ENCODE data around the gene CDYL2. TPM values are rescaled to one million over a fixed set of nuclear protein-coding genes. Genes with fewer than 3 reads are reported as not detected.

Gene CDYL2
- total and polyA plus RNA-seq, 4 experiments from 2014 or later, result 0.91 to 42.4 (median 20.0) TPM

- intact Hi-C loops (cut with micrococcal nuclease), result loop anchor here (5.0 to 10.0 kb wide), 3 partner anchors 74 to 224 kb away; no protein-coding TSS in a partner anchor
- Histone ChIP-seq H3K36me3 (ENCODE audit: insufficient read depth, low read length) (no peaks in the 10 kb centered on the region), H3K4me1 (ENCODE audit: insufficient read depth, low read length) (peaks cover 49% of the 10 kb centered on the region), H3K27ac (ENCODE audit: low read depth, low read length) (no peak overlapping the region), H3K4me3 (ENCODE audit: low read length in 2 of 2) (no peak overlapping the region), H3K27me3 (ENCODE audit: insufficient read depth, low read length) (no peaks in the 10 kb centered on the region), H3K9me3 (ENCODE audit: control insufficient read depth in 1 of 2, low read length in 2 of 2) (no peaks in the 10 kb centered on the region)
- DNase-seq, result no peak
- Mint-ChIP-seq H3K9me3 (peaks cover 0 to 6% (median 0%) of the 10 kb centered on the region in 8 donors), H3K36me3 (no peaks in the 10 kb centered on the region), H3K4me3 (no peak overlapping the region), H3K27me3 (peaks cover 2 to 7% of the 10 kb centered on the region in 2 donors), H3K4me1 (peaks cover 33 to 69% (median 49%) of the 10 kb centered on the region in 4 donors), H3K27ac (no peak overlapping the region)
- ChIA-PET CTCF (ENCODE audit: partially characterized antibody) (interaction anchor here (1.8 kb wide), 1 partner anchor 57 kb away, joined by 5 read pairs; no protein-coding TSS in a partner anchor), POLR2A (ENCODE audit: partially characterized antibody) (interaction anchor here (1.5 kb wide), 1 partner anchor 12 kb away, joined by 4 read pairs; no protein-coding TSS in a partner anchor)
These were observed 220.9 kb downstream of the CDYL2 start for GRCh38 chr16:80583466-80583865.

GRCh38 chr16:80580109-80580832 lies 224.1 kb downstream of the CDYL2 start:
- peak overlapping the region in 1 of 2 donors; percentile 22 for H3K4me3 ChIP-seq (ENCODE audit: low read length in 2 of 2)
- H3K27ac Mint-ChIP-seq, result peak overlapping the region; percentile 86 to 96 (median 92)
- CTCF ChIA-PET (ENCODE audit: partially characterized antibody), result interaction anchor here (0.7 to 1.9 kb wide), 14 partner anchors 10 to 245 kb away, joined by 3 to 11 read pairs (median 4); partner anchors contain the start of gene CDYL2
- POLR2A ChIA-PET (ENCODE audit: partially characterized antibody), result interaction anchor here (0.7 to 2.4 kb wide), 15 partner anchors 9 to 228 kb away, joined by 3 to 37 read pairs (median 4); partner anchors contain the start of genes CDYL2 and DYNLRB2
- no peaks in the 10 kb centered on the region for H3K9me3 ChIP-seq (ENCODE audit: control insufficient read depth in 1 of 2, low read length in 2 of 2)
- no peaks in the 10 kb centered on the region for H3K9me3 Mint-ChIP-seq
- H3K27me3 Mint-ChIP-seq, result no peaks in the 10 kb centered on the region
- peak; percentile 55 to 81 (median 64) for DNase-seq
- H3K4me1 Mint-ChIP-seq, result peaks cover 26 to 56% (median 38%) of the 10 kb centered on the region in 4 donors
- H3K27ac ChIP-seq (ENCODE audit: low read depth, low read length), result peak overlapping the region; percentile 7
- intact Hi-C loops (cut with micrococcal nuclease), result loop anchor here (1.0 to 10.0 kb wide), 6 partner anchors 11 to 227 kb away; partner anchors contain the start of gene DYNLRB2
- peaks cover 46% of the 10 kb centered on the region for H3K4me1 ChIP-seq (ENCODE audit: insufficient read depth, low read length)
- H3K36me3 Mint-ChIP-seq, result no peaks in the 10 kb centered on the region
- no peaks in the 10 kb centered on the region for H3K36me3 ChIP-seq (ENCODE audit: insufficient read depth, low read length)
- H3K27me3 ChIP-seq (ENCODE audit: insufficient read depth, low read length), result no peaks in the 10 kb centered on the region
- H3K4me3 Mint-ChIP-seq, result peak overlapping the region; percentile 39 to 84 (median 64)

GRCh38 chr16:80577485-80578280 lies 226.7 kb downstream of the CDYL2 start:
- ChIA-PET CTCF (ENCODE audit: partially characterized antibody) (interaction anchor here (1.2 kb wide), 1 partner anchor 16 kb away, joined by 3 read pairs; no protein-coding TSS in a partner anchor), POLR2A (ENCODE audit: partially characterized antibody) (interaction anchor here (0.9 to 1.1 kb wide), 3 partner anchors 12 to 37 kb away, joined by 3 read pairs; partner anchors contain the start of gene DYNLRB2)
- H3K9me3 ChIP-seq (ENCODE audit: control insufficient read depth in 1 of 2, low read length in 2 of 2), result no peaks in the 10 kb centered on the region
- H3K27me3 Mint-ChIP-seq, result no peaks in the 10 kb centered on the region
- H3K27ac Mint-ChIP-seq, result peak overlapping the region in 1 of 7 donors; percentile 26
- no peaks in the 10 kb centered on the region for H3K9me3 Mint-ChIP-seq
- no peaks in the 10 kb centered on the region for H3K36me3 ChIP-seq (ENCODE audit: insufficient read depth, low read length)
- intact Hi-C loops (cut with micrococcal nuclease), result no loop called here
- H3K4me1 Mint-ChIP-seq, result peaks cover 22 to 39% (median 30%) of the 10 kb centered on the region in 4 donors
- H3K4me1 ChIP-seq (ENCODE audit: insufficient read depth, low read length), result peaks cover 42% of the 10 kb centered on the region
- H3K36me3 Mint-ChIP-seq, result no peaks in the 10 kb centered on the region
- no peak overlapping the region for H3K4me3 ChIP-seq (ENCODE audit: low read length in 2 of 2)
- no peaks in the 10 kb centered on the region for H3K27me3 ChIP-seq (ENCODE audit: insufficient read depth, low read length)
- H3K27ac ChIP-seq (ENCODE audit: low read depth, low read length), result no peak overlapping the region
- H3K4me3 Mint-ChIP-seq, result no peak overlapping the region
- DNase-seq, result no peak

- no peak overlapping the region for H3K4me3 ChIP-seq (ENCODE audit: low read length in 2 of 2)
- CTCF ChIA-PET (ENCODE audit: partially characterized antibody), result interaction anchor here (1.0 to 1.2 kb wide), 2 partner anchors 15 to 49 kb away, joined by 3 read pairs; no protein-coding TSS in a partner anchor
- H3K36me3 ChIP-seq (ENCODE audit: insufficient read depth, low read length), result no peaks in the 10 kb centered on the region
- H3K4me1 Mint-ChIP-seq, result peaks cover 20 to 31% (median 25%) of the 10 kb centered on the region in 4 donors
- intact Hi-C loops (cut with micrococcal nuclease), result no loop called here
- no peaks in the 10 kb centered on the region for H3K27me3 ChIP-seq (ENCODE audit: insufficient read depth, low read length)
- POLR2A ChIA-PET (ENCODE audit: partially characterized antibody), result interaction anchor here (0.6 to 1.8 kb wide), 2 partner anchors 12 to 71 kb away, joined by 3 to 5 read pairs; no protein-coding TSS in a partner anchor
- no peaks in the 10 kb centered on the region for H3K27me3 Mint-ChIP-seq
- no peak overlapping the region for H3K27ac ChIP-seq (ENCODE audit: low read depth, low read length)
- H3K36me3 Mint-ChIP-seq, result no peaks in the 10 kb centered on the region
- H3K4me3 Mint-ChIP-seq, result no peak overlapping the region
- H3K4me1 ChIP-seq (ENCODE audit: insufficient read depth, low read length), result peaks cover 37% of the 10 kb centered on the region
- H3K9me3 ChIP-seq (ENCODE audit: control insufficient read depth in 1 of 2, low read length in 2 of 2), result no peaks in the 10 kb centered on the region
- no peaks in the 10 kb centered on the region for H3K9me3 Mint-ChIP-seq
- no peak for DNase-seq
- no peak overlapping the region for H3K27ac Mint-ChIP-seq
These were observed 228.0 kb downstream of the CDYL2 start for GRCh38 chr16:80576343-80576912.

- no peak for DNase-seq
- CTCF ChIA-PET (ENCODE audit: partially characterized antibody), result interaction anchor here (1.6 kb wide), 1 partner anchor 47 kb away, joined by 4 read pairs; no protein-coding TSS in a partner anchor
- Mint-ChIP-seq H3K9me3 (peaks cover 0 to 4% (median 0%) of the 10 kb centered on the region in 8 donors), H3K27ac (no peak overlapping the region), H3K27me3 (peaks cover 0 to 2% of the 10 kb centered on the region in 2 donors), H3K4me3 (no peak overlapping the region), H3K36me3 (no peaks in the 10 kb centered on the region), H3K4me1 (peaks cover 22 to 34% (median 26%) of the 10 kb centered on the region in 4 donors)
- intact Hi-C loops (cut with micrococcal nuclease), result no loop called here
- Histone ChIP-seq H3K4me1 (ENCODE audit: insufficient read depth, low read length) (peaks cover 25% of the 10 kb centered on the region), H3K27ac (ENCODE audit: low read depth, low read length) (no peak overlapping the region), H3K27me3 (ENCODE audit: insufficient read depth, low read length) (no peaks in the 10 kb centered on the region), H3K9me3 (ENCODE audit: control insufficient read depth in 1 of 2, low read length in 2 of 2) (no peaks in the 10 kb centered on the region), H3K36me3 (ENCODE audit: insufficient read depth, low read length) (no peaks in the 10 kb centered on the region), H3K4me3 (ENCODE audit: low read length in 2 of 2) (no peak overlapping the region)
- POLR2A ChIA-PET (ENCODE audit: partially characterized antibody), result no interaction called here
These were observed 230.7 kb downstream of the CDYL2 start for GRCh38 chr16:80573700-80574120.

GRCh38 chr16:80570106-80570478 lies 234.3 kb downstream of the CDYL2 start:
- H3K36me3 Mint-ChIP-seq, result peaks cover 0 to 4% of the 10 kb centered on the region in 2 donors
- POLR2A ChIA-PET (ENCODE audit: partially characterized antibody), result no interaction called here
- no peak overlapping the region for H3K27ac ChIP-seq (ENCODE audit: low read depth, low read length)
- no peaks in the 10 kb centered on the region for H3K36me3 ChIP-seq (ENCODE audit: insufficient read depth, low read length)
- peaks cover 0 to 4% (median 0%) of the 10 kb centered on the region in 8 donors for H3K9me3 Mint-ChIP-seq
- CTCF ChIA-PET (ENCODE audit: partially characterized antibody), result no interaction called here
- no peaks in the 10 kb centered on the region for H3K9me3 ChIP-seq (ENCODE audit: control insufficient read depth in 1 of 2, low read length in 2 of 2)
- peak in 1 of 5 donors; percentile 10 for DNase-seq
- H3K27me3 ChIP-seq (ENCODE audit: insufficient read depth, low read length), result no peaks in the 10 kb centered on the region
- peaks cover 18 to 27% (median 24%) of the 10 kb centered on the region in 4 donors for H3K4me1 Mint-ChIP-seq
- H3K27ac Mint-ChIP-seq, result peak overlapping the region in 2 of 7 donors; percentile 58 to 76
- H3K27me3 Mint-ChIP-seq, result peaks cover 0 to 2% of the 10 kb centered on the region in 2 donors
- intact Hi-C loops (cut with micrococcal nuclease), result no loop called here
- peak overlapping the region in 6 of 8 donors; percentile 0 to 73 (median 42) for H3K4me3 Mint-ChIP-seq
- peaks cover 15% of the 10 kb centered on the region for H3K4me1 ChIP-seq (ENCODE audit: insufficient read depth, low read length)
- no peak overlapping the region for H3K4me3 ChIP-seq (ENCODE audit: low read length in 2 of 2)

All from CD4-positive, alpha-beta memory T cell (primary cell).